ENCODE measurements around the gene MAGOHB.

MAGOHB gene

DNA sequence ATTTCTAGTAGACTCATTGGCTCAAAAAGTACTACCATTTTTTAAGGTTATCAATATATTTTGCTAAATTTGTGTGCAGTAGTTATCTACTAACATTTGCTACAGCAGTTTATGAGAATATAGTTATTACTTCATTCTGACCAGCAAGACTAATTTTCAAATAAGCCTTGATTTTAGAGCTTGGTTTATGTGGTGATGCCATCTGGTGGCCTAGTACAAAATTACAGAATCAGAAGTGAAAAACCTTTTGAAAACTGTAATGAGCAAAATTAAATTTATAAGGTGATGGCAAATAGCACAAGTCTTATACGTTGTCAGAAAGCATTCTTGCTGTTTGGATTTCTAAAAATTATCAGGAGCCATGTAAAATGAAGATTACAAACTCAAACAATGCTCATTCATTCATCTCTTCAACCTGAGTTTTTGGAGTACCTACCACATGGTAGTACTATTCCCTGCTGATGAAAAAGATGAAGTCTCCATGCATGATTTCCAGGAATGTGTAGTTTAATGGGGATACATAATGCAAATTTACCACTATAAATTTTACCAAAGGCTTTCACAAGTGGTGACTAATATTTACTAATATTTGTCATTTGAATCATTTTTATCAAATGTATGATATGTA lies 51.0 kb downstream of the MAGOHB start:
- H3K4me2 ChIP-seq (ENCODE audit: low read length): no peak overlapping the region
- H2AFZ ChIP-seq (ENCODE audit: low read depth, low read length): no peak overlapping the region
- H3K27me3 ChIP-seq (ENCODE audit: low read depth, low read length): no peaks in the 10 kb centered on the region
- H3K4me1 ChIP-seq (ENCODE audit: low read length): peaks cover 15% of the 10 kb centered on the region
- H3K4me3 ChIP-seq (ENCODE audit: low read length): no peak overlapping the region
- H4K20me1 ChIP-seq (ENCODE audit: insufficient read depth, low read length): no peaks in the 10 kb centered on the region
- no peaks in the 10 kb centered on the region for H3K79me2 ChIP-seq (ENCODE audit: low read length)
- no peak overlapping the region for H3K9ac ChIP-seq (ENCODE audit: low read length)
- no peaks in the 10 kb centered on the region; the same call in 1 of the 2 replicates for H3K9me3 ChIP-seq (ENCODE audit: insufficient read depth, low read length)
- H3K36me3 ChIP-seq (replicated peaks; ENCODE audit: low read depth, low read length): no peaks in the 10 kb centered on the region
- no peak for TF ChIP-seq EZH2phosphoT487 (IDR thresholded peaks at IDR 0.05; ENCODE audit: low read depth)
- TF ChIP-seq, protein P1, sequence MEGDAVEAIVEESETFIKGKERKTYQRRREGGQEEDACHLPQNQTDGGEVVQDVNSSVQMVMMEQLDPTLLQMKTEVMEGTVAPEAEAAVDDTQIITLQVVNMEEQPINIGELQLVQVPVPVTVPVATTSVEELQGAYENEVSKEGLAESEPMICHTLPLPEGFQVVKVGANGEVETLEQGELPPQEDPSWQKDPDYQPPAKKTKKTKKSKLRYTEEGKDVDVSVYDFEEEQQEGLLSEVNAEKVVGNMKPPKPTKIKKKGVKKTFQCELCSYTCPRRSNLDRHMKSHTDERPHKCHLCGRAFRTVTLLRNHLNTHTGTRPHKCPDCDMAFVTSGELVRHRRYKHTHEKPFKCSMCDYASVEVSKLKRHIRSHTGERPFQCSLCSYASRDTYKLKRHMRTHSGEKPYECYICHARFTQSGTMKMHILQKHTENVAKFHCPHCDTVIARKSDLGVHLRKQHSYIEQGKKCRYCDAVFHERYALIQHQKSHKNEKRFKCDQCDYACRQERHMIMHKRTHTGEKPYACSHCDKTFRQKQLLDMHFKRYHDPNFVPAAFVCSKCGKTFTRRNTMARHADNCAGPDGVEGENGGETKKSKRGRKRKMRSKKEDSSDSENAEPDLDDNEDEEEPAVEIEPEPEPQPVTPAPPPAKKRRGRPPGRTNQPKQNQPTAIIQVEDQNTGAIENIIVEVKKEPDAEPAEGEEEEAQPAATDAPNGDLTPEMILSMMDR (IDR thresholded peaks at IDR 0.05; ENCODE audit: low read depth, low read length): peak; percentile 81
- no peak overlapping the region for H3K27ac ChIP-seq (ENCODE audit: low read length)

DNA sequence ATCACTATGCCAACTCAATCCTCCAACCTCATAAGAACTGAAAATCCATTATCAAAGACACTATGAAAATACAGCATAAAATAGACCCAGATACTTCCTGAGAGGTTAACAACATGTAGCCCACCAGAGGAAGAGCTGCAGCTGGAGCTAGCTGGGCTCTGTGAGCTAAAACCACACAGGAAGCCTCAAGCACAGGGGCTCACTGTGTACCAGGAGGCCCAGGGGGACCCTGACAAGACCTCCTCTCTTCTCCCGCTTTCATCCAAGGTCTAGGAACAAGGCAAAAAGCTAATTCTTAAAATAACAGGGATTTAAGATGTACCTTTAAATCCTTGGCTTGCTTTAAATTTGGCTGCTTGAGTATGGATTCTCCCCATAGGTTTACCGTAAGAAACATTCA lies 54.2 kb downstream of the MAGOHB start:
- TF ChIP-seq, protein P1 (IDR thresholded peaks at IDR 0.05; ENCODE audit: low read depth, low read length): no peak
- no peak for TF ChIP-seq EZH2phosphoT487 (IDR thresholded peaks at IDR 0.05; ENCODE audit: low read depth)
- Histone ChIP-seq H4K20me1 (ENCODE audit: insufficient read depth, low read length) (no peaks in the 10 kb centered on the region), H3K9ac (ENCODE audit: low read length) (no peak overlapping the region), H3K4me1 (ENCODE audit: low read length) (peaks cover 26% of the 10 kb centered on the region), H3K79me2 (ENCODE audit: low read length) (no peaks in the 10 kb centered on the region), H3K4me3 (ENCODE audit: low read length) (no peak overlapping the region), H3K36me3 (replicated peaks; ENCODE audit: low read depth, low read length) (no peaks in the 10 kb centered on the region), H3K4me2 (ENCODE audit: low read length) (no peak overlapping the region), H2AFZ (ENCODE audit: low read depth, low read length) (no peak overlapping the region), H3K27ac (ENCODE audit: low read length) (no peak overlapping the region), H3K9me3 (ENCODE audit: insufficient read depth, low read length) (no peaks in the 10 kb centered on the region; the same call in 1 of the 2 replicates), H3K27me3 (ENCODE audit: low read depth, low read length) (no peaks in the 10 kb centered on the region)

DNA sequence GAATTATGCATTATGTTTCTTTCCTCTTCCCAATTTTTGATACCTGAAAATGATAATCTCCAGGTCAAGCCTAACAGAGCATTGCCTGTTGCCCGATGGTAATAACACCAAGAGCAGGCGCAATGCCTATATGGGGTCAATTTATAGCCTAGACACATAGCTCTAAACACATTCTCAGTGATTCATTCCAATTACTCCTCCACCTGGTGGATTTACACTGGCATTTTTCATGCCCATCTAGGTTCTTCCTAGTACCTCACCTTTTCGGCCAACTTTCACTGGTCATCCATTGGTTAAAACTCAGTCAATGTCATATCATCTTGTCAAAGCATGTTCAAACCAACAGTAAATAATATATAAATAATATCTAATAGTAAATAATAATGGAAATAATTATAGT lies 54.6 kb downstream of the MAGOHB start:
- Histone ChIP-seq H3K9ac (ENCODE audit: low read length) (no peak overlapping the region), H3K36me3 (replicated peaks; ENCODE audit: low read depth, low read length) (no peaks in the 10 kb centered on the region)
- no peak for TF ChIP-seq EZH2phosphoT487 (IDR thresholded peaks at IDR 0.05; ENCODE audit: low read depth)
- TF ChIP-seq, protein P1 (IDR thresholded peaks at IDR 0.05; ENCODE audit: low read depth, low read length): peak; percentile 15; the same call in 1 of the 2 replicates

DNA sequence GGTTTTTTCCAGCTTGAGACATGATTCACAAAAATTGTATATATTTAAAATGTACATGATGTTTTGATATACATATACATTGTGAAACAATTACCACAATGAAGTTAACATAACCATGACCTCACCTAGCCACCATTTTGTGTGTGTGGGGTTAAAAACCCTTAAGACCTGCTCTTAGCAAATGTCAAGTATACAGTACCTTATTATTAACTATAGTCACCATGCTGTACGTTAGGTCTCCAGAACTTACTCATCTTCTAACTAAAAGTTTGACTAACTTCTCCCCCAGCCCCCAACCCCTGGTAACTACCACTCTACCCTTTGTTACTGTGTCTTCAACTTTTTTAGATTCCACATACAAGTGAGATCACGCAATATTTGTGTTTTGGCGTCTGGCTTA lies 55.1 kb downstream of the MAGOHB start:
- Histone ChIP-seq H3K4me3 (ENCODE audit: low read length) (no peak overlapping the region), H2AFZ (ENCODE audit: low read depth, low read length) (no peak overlapping the region), H3K4me1 (ENCODE audit: low read length) (peaks cover 26% of the 10 kb centered on the region), H3K9ac (ENCODE audit: low read length) (no peak overlapping the region), H3K27me3 (ENCODE audit: low read depth, low read length) (no peaks in the 10 kb centered on the region), H3K4me2 (ENCODE audit: low read length) (peak overlapping the region; percentile 90), H3K9me3 (ENCODE audit: insufficient read depth, low read length) (no peaks in the 10 kb centered on the region; the same call in 1 of the 2 replicates), H3K27ac (ENCODE audit: low read length) (peak overlapping the region; percentile 15; the same call in 1 of the 2 replicates), H3K79me2 (ENCODE audit: low read length) (no peaks in the 10 kb centered on the region), H3K36me3 (replicated peaks; ENCODE audit: low read depth, low read length) (no peaks in the 10 kb centered on the region), H4K20me1 (ENCODE audit: insufficient read depth, low read length) (no peaks in the 10 kb centered on the region)
- TF ChIP-seq EZH2phosphoT487 (IDR thresholded peaks at IDR 0.05; ENCODE audit: low read depth): no peak

More for the DNA sequence above, 54.6 kb downstream of the MAGOHB start:
- Histone ChIP-seq H3K27me3 (ENCODE audit: low read depth, low read length) (no peaks in the 10 kb centered on the region), H3K4me2 (ENCODE audit: low read length) (no peak overlapping the region), H3K4me1 (ENCODE audit: low read length) (peaks cover 26% of the 10 kb centered on the region), H3K4me3 (ENCODE audit: low read length) (no peak overlapping the region), H4K20me1 (ENCODE audit: insufficient read depth, low read length) (no peaks in the 10 kb centered on the region), H3K27ac (ENCODE audit: low read length) (no peak overlapping the region), H3K79me2 (ENCODE audit: low read length) (no peaks in the 10 kb centered on the region), H3K9me3 (ENCODE audit: insufficient read depth, low read length) (no peaks in the 10 kb centered on the region; the same call in 1 of the 2 replicates), H2AFZ (ENCODE audit: low read depth, low read length) (no peak overlapping the region)
